HCT116 (cell line): ENCODE results near the gene PSMD11.

Experiments used
- CTCF ChIP-seq, 3 experiments: fragments of 200-600 bp in 1 of 3; sonication (generic) in 1 of 3; IDR thresholded peaks in 2 of 3; conservative IDR thresholded peaks in 1 of 3; 2 replicates each; pipeline ENCODE4 v1.5.1; 2012 to 2017; ENCODE audit warnings: low read depth in 2 of 3, low read length in 2 of 3, antibody characterized with exemption in 1 of 3, borderline replicate concordance in 1 of 3, control low read depth in 1 of 3, mild to moderate bottlenecking in 1 of 3, mixed read lengths in 1 of 3, mixed run types in 1 of 3, moderate library complexity in 1 of 3; ENCODE audit not compliant: insufficient read depth in 1 of 3
- POLR2A ChIP-seq: IDR thresholded peaks from 2 replicates; pipeline ENCODE4 v1.7.0; 2011; ENCODE audit warnings: borderline replicate concordance; ENCODE audit not compliant: insufficient read depth, insufficient read length; ENCODE audit errors: extremely low read depth
- POLR2AphosphoS5 ChIP-seq: IDR thresholded peaks from 2 replicates; pipeline ENCODE4 v1.6.1; 2011; ENCODE audit warnings: mild to moderate bottlenecking, low read depth, low read length, moderate library complexity
- ZNF274 ChIP-seq: fragments of 200-500 bp; sonication (Bioruptor generic); IDR thresholded peaks from 2 replicates; pipeline ENCODE4 v1.6.1; 2014; ENCODE audit warnings: mild to moderate bottlenecking, low read depth, low read length, inconsistent platforms

GRCh38 chr17:32527146-32527545, 82.8 kb downstream of the PSMD11 start:
- no peak for TF ChIP-seq POLR2AphosphoS5
- no peak for TF ChIP-seq ZNF274
- TF ChIP-seq CTCF (IDR thresholded peaks at IDR 0.05 in 2 of 3, conservative IDR thresholded peaks at IDR 0.05 in 1 of 3; ENCODE audit: borderline replicate concordance in 1 of 3, insufficient read depth in 1 of 3, low read depth in 2 of 3, low read length in 2 of 3), result no peak
- TF ChIP-seq POLR2A, result no peak
